Measurements from ENCODE around the gene CSF1R. TPM values are rescaled to one million over a fixed set of nuclear protein-coding genes. Genes with fewer than 3 reads are reported as not detected.
A peak's percentile ranks its signal among the peaks of the same experiment; 100 is the strongest.
"Not testable (repeated sequence)": the region's sequence is repeated elsewhere in the genome, so short reads cannot be mapped to it uniquely, and the experiment has no call there.

CSF1R gene
- total RNA-seq, 1 donor from 2014 or later, result not detected

- no peak for DNase-seq
These were observed 31.8 kb downstream of the CSF1R start for GRCh38 chr5:150054569-150054968.

GRCh38 chr5:150053713-150054392 is 32.5 kb downstream of the CSF1R start:
- DNase-seq, result no peak

GRCh38 chr5:150052956-150053712 is 33.2 kb downstream of the CSF1R start:
- peak; percentile 69 for DNase-seq

- no peak for DNase-seq
These were observed 34.0 kb downstream of the CSF1R start for GRCh38 chr5:150052226-150052955.

- no peak for DNase-seq
These were observed 34.6 kb downstream of the CSF1R start for GRCh38 chr5:150051657-150052195.

GRCh38 chr5:150050172-150050811 is 36.1 kb downstream of the CSF1R start:
- DNase-seq, result peak; percentile 84

- DNase-seq, result no peak
These were observed 40.3 kb downstream of the CSF1R start for GRCh38 chr5:150046031-150046430.

GRCh38 chr5:150045549-150045948 is 40.8 kb downstream of the CSF1R start:
- DNase-seq, result no peak

GRCh38 chr5:150044712-150045111 is 41.6 kb downstream of the CSF1R start:
- DNase-seq, result no peak

- DNase-seq, result peak; percentile 77
These were observed 42.0 kb downstream of the CSF1R start for GRCh38 chr5:150044329-150044681.

- no peak for DNase-seq
These were observed 42.6 kb downstream of the CSF1R start for GRCh38 chr5:150043657-150044328.

GRCh38 chr5:150042459-150042858 is 43.9 kb downstream of the CSF1R start:
- no peak for DNase-seq

- DNase-seq, result no peak
These were observed 47.8 kb downstream of the CSF1R start for GRCh38 chr5:150038547-150038946.

GRCh38 chr5:150036513-150036912 is 49.8 kb downstream of the CSF1R start:
- no peak for DNase-seq

- no peak for DNase-seq
These were observed 51.0 kb downstream of the CSF1R start for GRCh38 chr5:150035139-150035895.

GRCh38 chr5:150034662-150035061 is 51.7 kb downstream of the CSF1R start:
- DNase-seq, result no peak

- DNase-seq, result no peak
These were observed 53.0 kb downstream of the CSF1R start for GRCh38 chr5:150033334-150033733.

- DNase-seq, result not testable (repeated sequence)
These were observed 58.3 kb downstream of the CSF1R start for GRCh38 chr5:150028047-150028446.

- DNase-seq, result no peak
These were observed 59.6 kb downstream of the CSF1R start for GRCh38 chr5:150026682-150027172.

- peak; percentile 39 for DNase-seq
These were observed 61.9 kb downstream of the CSF1R start for GRCh38 chr5:150024346-150024984.

GRCh38 chr5:150023136-150023535 is 63.2 kb downstream of the CSF1R start:
- no peak for DNase-seq

All from dermis blood vessel endothelial cell (primary cell).